Right lobe of liver (tissue), 4 donors: ENCODE data around the gene CLNK.

Source experiments
- POLR2A ChIP-seq: fragments of 450-650 bp; IDR thresholded peaks from one replicate; pipeline ENCODE4 v1.6.1; 2017; ENCODE audit warnings: antibody characterized with exemption, mild to moderate bottlenecking
- TF ChIP-seq, protein P1 (sequence below), 4 donors: fragments of 200-600 bp in 3 of 4; fragments of 450-650 bp in 1 of 4; IDR thresholded peaks; one replicate each; pipeline versions ENCODE4 v1.5.1 to v1.8.0; 2016 to 2022; ENCODE audit warnings: antibody characterized with exemption in 4 of 4, mild to moderate bottlenecking in 2 of 4
- donor health status: DM: no; HTN: no; CAD: no.
- donor health status: DM: no; HTN: no; CAD: no.
- donor health status: DM: no; HTN: yes; CAD: no.

DNA sequence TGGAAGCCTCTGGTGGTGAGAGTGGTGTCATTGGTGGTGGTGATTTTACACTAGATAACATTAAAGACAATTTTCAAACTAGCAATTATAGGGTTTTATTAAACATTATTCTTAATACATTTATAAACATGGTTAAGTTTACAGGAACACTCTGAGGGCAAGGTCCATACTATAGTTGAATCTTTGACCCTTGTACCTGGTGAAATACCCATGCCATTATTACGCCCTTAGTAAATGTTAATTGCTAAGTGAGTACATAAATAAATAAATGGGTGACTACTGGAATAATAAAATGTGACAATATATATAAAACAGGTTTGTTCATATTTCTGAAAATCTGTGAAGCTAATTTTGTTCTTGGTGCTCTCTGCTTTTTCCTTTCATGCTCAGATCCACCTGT, 13.6 kb upstream of the CLNK start:
- TF ChIP-seq, protein P1, sequence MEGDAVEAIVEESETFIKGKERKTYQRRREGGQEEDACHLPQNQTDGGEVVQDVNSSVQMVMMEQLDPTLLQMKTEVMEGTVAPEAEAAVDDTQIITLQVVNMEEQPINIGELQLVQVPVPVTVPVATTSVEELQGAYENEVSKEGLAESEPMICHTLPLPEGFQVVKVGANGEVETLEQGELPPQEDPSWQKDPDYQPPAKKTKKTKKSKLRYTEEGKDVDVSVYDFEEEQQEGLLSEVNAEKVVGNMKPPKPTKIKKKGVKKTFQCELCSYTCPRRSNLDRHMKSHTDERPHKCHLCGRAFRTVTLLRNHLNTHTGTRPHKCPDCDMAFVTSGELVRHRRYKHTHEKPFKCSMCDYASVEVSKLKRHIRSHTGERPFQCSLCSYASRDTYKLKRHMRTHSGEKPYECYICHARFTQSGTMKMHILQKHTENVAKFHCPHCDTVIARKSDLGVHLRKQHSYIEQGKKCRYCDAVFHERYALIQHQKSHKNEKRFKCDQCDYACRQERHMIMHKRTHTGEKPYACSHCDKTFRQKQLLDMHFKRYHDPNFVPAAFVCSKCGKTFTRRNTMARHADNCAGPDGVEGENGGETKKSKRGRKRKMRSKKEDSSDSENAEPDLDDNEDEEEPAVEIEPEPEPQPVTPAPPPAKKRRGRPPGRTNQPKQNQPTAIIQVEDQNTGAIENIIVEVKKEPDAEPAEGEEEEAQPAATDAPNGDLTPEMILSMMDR (IDR thresholded peaks at IDR 0.05): no peak
- TF ChIP-seq POLR2A: no peak
